Measurements from ENCODE around the gene ZBTB34.

The ZBTB34 gene

GRCh38 chr9:126829035-126829434 is 31.4 kb upstream of the ZBTB34 start:
- Histone ChIP-seq H3K9me3 (ENCODE audit: control insufficient read depth in 2 of 2, low read length in 2 of 2) (no peaks in the 10 kb centered on the region), H3K4me1 (ENCODE audit: control insufficient read depth in 2 of 2, insufficient read depth in 2 of 2, low read length in 2 of 2) (no peaks in the 10 kb centered on the region), H3K36me3 (ENCODE audit: control insufficient read depth in 2 of 2, insufficient read depth in 2 of 2, low read length in 2 of 2) (peaks cover 15 to 25% of the 10 kb centered on the region in 2 donors), H3K27me3 (ENCODE audit: control insufficient read depth in 2 of 2, insufficient read depth in 2 of 2, low read length in 2 of 2) (no peaks in the 10 kb centered on the region), H3K9ac (ENCODE audit: low read depth in 1 of 2, low read length in 2 of 2) (no peak overlapping the region), H3K4me3 (ENCODE audit: low read length in 2 of 2) (no peak overlapping the region), H3K27ac (ENCODE audit: low read depth in 2 of 2, low read length in 2 of 2) (no peak overlapping the region)

- Histone ChIP-seq H3K9me3 (ENCODE audit: control insufficient read depth in 2 of 2, low read length in 2 of 2) (no peaks in the 10 kb centered on the region), H3K4me1 (ENCODE audit: control insufficient read depth in 2 of 2, insufficient read depth in 2 of 2, low read length in 2 of 2) (no peaks in the 10 kb centered on the region), H3K4me3 (ENCODE audit: low read length in 2 of 2) (no peak overlapping the region), H3K36me3 (ENCODE audit: control insufficient read depth in 2 of 2, insufficient read depth in 2 of 2, low read length in 2 of 2) (peaks cover 21 to 27% of the 10 kb centered on the region in 2 donors), H3K27me3 (ENCODE audit: control insufficient read depth in 2 of 2, insufficient read depth in 2 of 2, low read length in 2 of 2) (no peaks in the 10 kb centered on the region), H3K9ac (ENCODE audit: low read depth in 1 of 2, low read length in 2 of 2) (no peak overlapping the region), H3K27ac (ENCODE audit: low read depth in 2 of 2, low read length in 2 of 2) (no peak overlapping the region)
These were observed 29.6 kb upstream of the ZBTB34 start for GRCh38 chr9:126830827-126831226.

- H3K9me3 ChIP-seq (ENCODE audit: control insufficient read depth in 2 of 2, low read length in 2 of 2) = no peaks in the 10 kb centered on the region
- H3K9ac ChIP-seq (ENCODE audit: low read depth in 1 of 2, low read length in 2 of 2) = no peak overlapping the region
- no peaks in the 10 kb centered on the region for H3K4me1 ChIP-seq (ENCODE audit: control insufficient read depth in 2 of 2, insufficient read depth in 2 of 2, low read length in 2 of 2)
- no peak overlapping the region for H3K4me3 ChIP-seq (ENCODE audit: low read length in 2 of 2)
- H3K36me3 ChIP-seq (ENCODE audit: control insufficient read depth in 2 of 2, insufficient read depth in 2 of 2, low read length in 2 of 2) = peaks cover 21 to 24% of the 10 kb centered on the region in 2 donors
- H3K27ac ChIP-seq (ENCODE audit: low read depth in 2 of 2, low read length in 2 of 2) = no peak overlapping the region
- no peaks in the 10 kb centered on the region for H3K27me3 ChIP-seq (ENCODE audit: control insufficient read depth in 2 of 2, insufficient read depth in 2 of 2, low read length in 2 of 2)
These were observed 28.0 kb upstream of the ZBTB34 start for GRCh38 chr9:126832440-126832839.

GRCh38 chr9:126833020-126833419 is 27.4 kb upstream of the ZBTB34 start:
- Histone ChIP-seq H3K36me3 (ENCODE audit: control insufficient read depth in 2 of 2, insufficient read depth in 2 of 2, low read length in 2 of 2) (peaks cover 21 to 24% of the 10 kb centered on the region in 2 donors), H3K27me3 (ENCODE audit: control insufficient read depth in 2 of 2, insufficient read depth in 2 of 2, low read length in 2 of 2) (no peaks in the 10 kb centered on the region), H3K4me1 (ENCODE audit: control insufficient read depth in 2 of 2, insufficient read depth in 2 of 2, low read length in 2 of 2) (no peaks in the 10 kb centered on the region), H3K9ac (ENCODE audit: low read depth in 1 of 2, low read length in 2 of 2) (no peak overlapping the region), H3K27ac (ENCODE audit: low read depth in 2 of 2, low read length in 2 of 2) (no peak overlapping the region), H3K9me3 (ENCODE audit: control insufficient read depth in 2 of 2, low read length in 2 of 2) (no peaks in the 10 kb centered on the region), H3K4me3 (ENCODE audit: low read length in 2 of 2) (no peak overlapping the region)

DNA sequence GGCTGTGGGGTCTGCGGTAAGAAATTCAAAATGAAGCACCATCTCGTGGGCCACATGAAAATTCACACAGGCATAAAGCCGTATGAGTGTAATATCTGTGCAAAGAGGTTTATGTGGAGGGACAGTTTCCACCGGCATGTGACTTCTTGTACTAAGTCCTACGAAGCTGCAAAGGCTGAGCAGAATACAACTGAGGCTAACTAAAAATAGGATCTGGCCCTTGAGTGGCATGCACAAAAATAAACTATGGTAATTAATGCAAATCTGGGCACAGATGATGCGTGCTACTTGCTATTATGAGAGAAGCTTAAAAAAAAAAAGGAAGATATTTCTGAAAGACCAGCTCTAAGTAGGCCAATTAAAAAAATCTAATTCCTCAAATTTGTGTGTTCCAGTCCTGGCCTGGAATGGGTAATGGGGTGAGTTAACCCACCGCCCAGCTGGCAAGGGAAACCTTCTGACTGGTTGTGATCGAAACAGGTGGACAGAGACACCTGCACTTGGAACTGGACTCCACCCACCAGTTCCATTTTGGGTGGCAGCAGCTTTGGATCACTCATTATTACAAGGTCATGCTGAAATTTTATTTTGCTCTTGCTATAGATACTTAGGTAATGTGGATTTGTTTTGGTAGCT is 26.6 kb upstream of the ZBTB34 start:
- Histone ChIP-seq H3K27me3 (ENCODE audit: control insufficient read depth in 2 of 2, insufficient read depth in 2 of 2, low read length in 2 of 2) (no peaks in the 10 kb centered on the region), H3K9ac (ENCODE audit: low read depth in 1 of 2, low read length in 2 of 2) (no peak overlapping the region), H3K36me3 (ENCODE audit: control insufficient read depth in 2 of 2, insufficient read depth in 2 of 2, low read length in 2 of 2) (peaks cover 22 to 24% of the 10 kb centered on the region in 2 donors), H3K9me3 (ENCODE audit: control insufficient read depth in 2 of 2, low read length in 2 of 2) (no peaks in the 10 kb centered on the region), H3K27ac (ENCODE audit: low read depth in 2 of 2, low read length in 2 of 2) (no peak overlapping the region), H3K4me1 (ENCODE audit: control insufficient read depth in 2 of 2, insufficient read depth in 2 of 2, low read length in 2 of 2) (no peaks in the 10 kb centered on the region), H3K4me3 (ENCODE audit: low read length in 2 of 2) (no peak overlapping the region)

DNA sequence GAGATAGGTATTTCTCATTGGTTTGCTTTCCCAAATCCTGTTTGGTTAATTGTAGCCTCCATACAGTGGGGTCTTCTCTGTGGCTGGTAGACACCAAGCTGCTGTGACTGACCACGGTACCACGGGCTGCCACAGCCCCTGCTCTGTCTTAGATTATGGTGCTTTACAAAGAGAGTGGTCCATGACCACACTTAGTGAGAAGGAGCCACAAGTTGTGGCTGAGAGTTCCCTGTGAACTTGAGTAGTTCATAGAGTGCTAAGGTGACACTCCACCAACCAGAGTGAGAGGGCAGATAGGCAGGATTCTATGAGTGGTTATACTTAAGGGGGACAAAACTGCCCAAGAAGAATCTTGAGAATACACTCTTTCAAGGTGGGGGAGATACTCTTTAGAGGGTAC is 25.8 kb upstream of the ZBTB34 start:
- H3K4me1 ChIP-seq (ENCODE audit: control insufficient read depth in 2 of 2, insufficient read depth in 2 of 2, low read length in 2 of 2) = no peaks in the 10 kb centered on the region
- peaks cover 23 to 24% of the 10 kb centered on the region in 2 donors for H3K36me3 ChIP-seq (ENCODE audit: control insufficient read depth in 2 of 2, insufficient read depth in 2 of 2, low read length in 2 of 2)
- no peak overlapping the region for H3K9ac ChIP-seq (ENCODE audit: low read depth in 1 of 2, low read length in 2 of 2)
- H3K4me3 ChIP-seq (ENCODE audit: low read length in 2 of 2) = no peak overlapping the region
- H3K9me3 ChIP-seq (ENCODE audit: control insufficient read depth in 2 of 2, low read length in 2 of 2) = no peaks in the 10 kb centered on the region
- no peak overlapping the region for H3K27ac ChIP-seq (ENCODE audit: low read depth in 2 of 2, low read length in 2 of 2)
- H3K27me3 ChIP-seq (ENCODE audit: control insufficient read depth in 2 of 2, insufficient read depth in 2 of 2, low read length in 2 of 2) = no peaks in the 10 kb centered on the region

DNA sequence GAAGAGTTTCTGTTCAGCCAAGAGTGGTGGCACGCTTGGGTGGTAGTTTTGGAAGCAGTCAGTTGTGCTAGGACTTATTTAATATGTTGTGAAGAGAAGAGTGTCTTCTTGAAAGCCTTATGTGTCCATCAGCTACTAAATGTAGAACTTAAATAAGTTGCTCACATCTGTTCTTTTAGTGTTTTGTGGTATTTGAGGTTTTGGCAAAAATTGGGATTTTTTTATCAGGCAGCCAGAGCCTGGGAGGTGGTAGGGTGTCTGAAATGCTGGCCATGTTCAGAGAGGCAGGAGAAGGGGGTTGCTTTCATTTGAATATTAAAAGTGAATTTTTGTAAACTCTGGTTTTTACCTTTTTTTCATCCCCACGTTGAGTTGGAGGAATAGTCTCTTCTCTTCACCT is 24.2 kb upstream of the ZBTB34 start:
- peaks cover 21 to 23% of the 10 kb centered on the region in 2 donors for H3K36me3 ChIP-seq (ENCODE audit: control insufficient read depth in 2 of 2, insufficient read depth in 2 of 2, low read length in 2 of 2)

GRCh38 chr9:126838055-126838811 is 22.2 kb upstream of the ZBTB34 start:
- no peak overlapping the region for H3K9ac ChIP-seq (ENCODE audit: low read depth in 1 of 2, low read length in 2 of 2)
- H3K27me3 ChIP-seq (ENCODE audit: control insufficient read depth in 2 of 2, insufficient read depth in 2 of 2, low read length in 2 of 2) = no peaks in the 10 kb centered on the region
- H3K36me3 ChIP-seq (ENCODE audit: control insufficient read depth in 2 of 2, insufficient read depth in 2 of 2, low read length in 2 of 2) = peaks cover 10 to 15% of the 10 kb centered on the region in 2 donors
- H3K27ac ChIP-seq (ENCODE audit: low read depth in 2 of 2, low read length in 2 of 2) = no peak overlapping the region
- H3K4me1 ChIP-seq (ENCODE audit: control insufficient read depth in 2 of 2, insufficient read depth in 2 of 2, low read length in 2 of 2) = no peaks in the 10 kb centered on the region
- H3K4me3 ChIP-seq (ENCODE audit: low read length in 2 of 2) = no peak overlapping the region
- no peaks in the 10 kb centered on the region for H3K9me3 ChIP-seq (ENCODE audit: control insufficient read depth in 2 of 2, low read length in 2 of 2)

More for the DNA sequence above, 24.2 kb upstream of the ZBTB34 start:
- Histone ChIP-seq H3K9me3 (ENCODE audit: control insufficient read depth in 2 of 2, low read length in 2 of 2) (no peaks in the 10 kb centered on the region), H3K27ac (ENCODE audit: low read depth in 2 of 2, low read length in 2 of 2) (no peak overlapping the region), H3K27me3 (ENCODE audit: control insufficient read depth in 2 of 2, insufficient read depth in 2 of 2, low read length in 2 of 2) (no peaks in the 10 kb centered on the region), H3K4me1 (ENCODE audit: control insufficient read depth in 2 of 2, insufficient read depth in 2 of 2, low read length in 2 of 2) (no peaks in the 10 kb centered on the region), H3K4me3 (ENCODE audit: low read length in 2 of 2) (no peak overlapping the region), H3K9ac (ENCODE audit: low read depth in 1 of 2, low read length in 2 of 2) (no peak overlapping the region)

GRCh38 chr9:126838895-126839294 is 21.5 kb upstream of the ZBTB34 start:
- H3K27me3 ChIP-seq (ENCODE audit: control insufficient read depth in 2 of 2, insufficient read depth in 2 of 2, low read length in 2 of 2) = no peaks in the 10 kb centered on the region
- H3K4me3 ChIP-seq (ENCODE audit: low read length in 2 of 2) = no peak overlapping the region
- H3K4me1 ChIP-seq (ENCODE audit: control insufficient read depth in 2 of 2, insufficient read depth in 2 of 2, low read length in 2 of 2) = no peaks in the 10 kb centered on the region
- no peak overlapping the region for H3K9ac ChIP-seq (ENCODE audit: low read depth in 1 of 2, low read length in 2 of 2)
- H3K27ac ChIP-seq (ENCODE audit: low read depth in 2 of 2, low read length in 2 of 2) = no peak overlapping the region
- no peaks in the 10 kb centered on the region for H3K9me3 ChIP-seq (ENCODE audit: control insufficient read depth in 2 of 2, low read length in 2 of 2)
- H3K36me3 ChIP-seq (ENCODE audit: control insufficient read depth in 2 of 2, insufficient read depth in 2 of 2, low read length in 2 of 2) = peaks cover 5 to 8% of the 10 kb centered on the region in 2 donors

DNA sequence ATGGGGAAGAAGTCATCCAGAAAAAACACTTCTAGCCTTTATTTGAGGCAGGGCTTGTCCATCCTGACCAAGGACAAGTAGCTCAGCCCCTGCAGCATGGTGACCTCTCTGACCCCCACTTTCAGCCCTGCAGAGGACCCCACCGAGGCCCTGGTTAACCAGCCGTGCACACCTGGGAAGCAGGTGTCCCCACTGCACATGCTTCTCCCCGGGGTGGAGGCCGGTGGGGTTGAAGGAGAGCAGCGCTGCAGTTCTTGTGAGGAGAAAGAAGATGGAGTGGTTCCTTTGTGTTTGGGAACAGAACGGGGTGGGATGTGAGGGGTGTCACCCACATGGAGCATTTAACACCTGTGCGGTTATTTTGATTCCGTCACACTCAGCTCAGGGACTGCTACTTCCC is 21.1 kb upstream of the ZBTB34 start:
- H3K9me3 ChIP-seq (ENCODE audit: control insufficient read depth in 2 of 2, low read length in 2 of 2) = no peaks in the 10 kb centered on the region
- H3K4me3 ChIP-seq (ENCODE audit: low read length in 2 of 2) = no peak overlapping the region
- H3K27ac ChIP-seq (ENCODE audit: low read depth in 2 of 2, low read length in 2 of 2) = no peak overlapping the region
- H3K9ac ChIP-seq (ENCODE audit: low read depth in 1 of 2, low read length in 2 of 2) = no peak overlapping the region
- no peaks in the 10 kb centered on the region for H3K4me1 ChIP-seq (ENCODE audit: control insufficient read depth in 2 of 2, insufficient read depth in 2 of 2, low read length in 2 of 2)
- no peaks in the 10 kb centered on the region for H3K27me3 ChIP-seq (ENCODE audit: control insufficient read depth in 2 of 2, insufficient read depth in 2 of 2, low read length in 2 of 2)
- H3K36me3 ChIP-seq (ENCODE audit: control insufficient read depth in 2 of 2, insufficient read depth in 2 of 2, low read length in 2 of 2) = peaks cover 5 to 7% of the 10 kb centered on the region in 2 donors

Data from mucosa of rectum (tissue), 2 donors.